HFF-Myc (cell line): ENCODE results near the gene RCOR1.

ENCODE experiments used
- DNase-seq: peaks from one replicate; pipeline ENCODE4 v3.0.0-alpha.2; 2011; ENCODE audit warnings: low read depth; ENCODE audit errors: extremely low read depth
- H3K4me3 ChIP-seq: replicated peaks from 2 replicates; pipeline ENCODE4 v1.5.1; 2011; ENCODE audit warnings: low read depth, mild to moderate bottlenecking, control low read depth, low read length
- CTCF ChIP-seq: IDR thresholded peaks from 2 replicates; pipeline ENCODE4 v1.5.1; 2012; ENCODE audit warnings: mild to moderate bottlenecking, low read depth, low read length, control low read depth; ENCODE audit errors: missing control alignments

RCOR1 gene

GRCh38 chr14:102779574-102780315 lies 187.3 kb downstream of the RCOR1 start:
- TF ChIP-seq CTCF = no peak
- H3K4me3 ChIP-seq = peak overlapping the region; percentile 76
- no peak for DNase-seq
